AG04449 (cell line): ENCODE measurements around the gene LIMS1.
"Not testable (repeated sequence)": the region's sequence is repeated elsewhere in the genome, so short reads cannot be mapped to it uniquely, and the experiment has no call there.

Experiments
- CTCF ChIA-PET: fragments of 350-600 bp; formaldehyde crosslinking; extraction: SDS; loops from one replicate; lab custom pipeline; 2021; ENCODE audit warnings: antibody characterized with exemption; lab: Yijun Ruan, JAX
- POLR2A ChIA-PET: fragments of 400-600, 350-600 bp; formaldehyde crosslinking; extraction: SDS; loops from one replicate; lab custom pipeline; 2020; ENCODE audit warnings: antibody characterized with exemption, inconsistent platforms; lab: Yijun Ruan, JAX
- DNase-seq: peaks from one replicate; pipeline ENCODE4 v3.0.0-alpha.2; 2010; ENCODE audit warnings: low read depth, low spot score
- H3K4me3 ChIP-seq: 2 replicates; pipeline ENCODE4 v1.5.1; 2011; ENCODE audit warnings: low read depth, mild to moderate bottlenecking, control low read depth, low read length
- CTCF ChIP-seq: IDR thresholded peaks from one replicate; pipeline ENCODE4 v1.5.1; 2011; ENCODE audit warnings: mild to moderate bottlenecking, moderate library complexity, low read length, control low read depth, inconsistent platforms; ENCODE audit not compliant: insufficient read depth; ENCODE audit errors: missing control alignments

Gene LIMS1

GRCh38 chr2:108525258-108525657 lies 9.0 kb upstream of the LIMS1 start:
- CTCF ChIA-PET, H3K4me3 ChIP-seq, POLR2A ChIA-PET, DNase-seq: not testable (repeated sequence)

- ChIA-PET POLR2A (no interaction called here), CTCF (no interaction called here)
- no peak for TF ChIP-seq CTCF
- DNase-seq, result no peak
- H3K4me3 ChIP-seq, result no peak overlapping the region
Measured at GRCh38 chr2:108531674-108532055, 2.6 kb upstream of the LIMS1 start.

GRCh38 chr2:108534584-108535356 lies 500 bp downstream of the LIMS1 start:
- TF ChIP-seq CTCF, result no peak
- CTCF ChIA-PET, result interaction anchor here (1.8 to 2.3 kb wide), 2 partner anchors 9 to 50 kb away, joined by 7 to 10 read pairs; no protein-coding TSS in a partner anchor
- DNase-seq, result no peak

GRCh38 chr2:108535357-108535631 lies 1.0 kb downstream of the LIMS1 start:
- DNase-seq, result no peak
- POLR2A ChIA-PET, result interaction anchor here (0.6 to 1.3 kb wide), 6 partner anchors 14 to 85 kb away, joined by 3 to 8 read pairs (median 4); no protein-coding TSS in a partner anchor
- TF ChIP-seq CTCF, result no peak
- CTCF ChIA-PET, result interaction anchor here (1.8 to 2.3 kb wide), 2 partner anchors 8 to 49 kb away, joined by 7 to 10 read pairs; no protein-coding TSS in a partner anchor
- H3K4me3 ChIP-seq, result peak overlapping the region; percentile 69

More at GRCh38 chr2:108534584-108535356, 500 bp downstream of the LIMS1 start:
- peak overlapping the region; percentile 69 for H3K4me3 ChIP-seq
- POLR2A ChIA-PET, result interaction anchor here (0.8 to 1.5 kb wide), 6 partner anchors 14 to 60 kb away, joined by 3 to 10 read pairs (median 7); no protein-coding TSS in a partner anchor

GRCh38 chr2:108536133-108536780 lies 2.0 kb downstream of the LIMS1 start:
- H3K4me3 ChIP-seq, result peak overlapping the region; percentile 69
- POLR2A ChIA-PET, result interaction anchor here (0.6 kb wide), 1 partner anchor 84 kb away, joined by 3 read pairs; no protein-coding TSS in a partner anchor

GRCh38 chr2:108536911-108537310 lies 2.6 kb downstream of the LIMS1 start:
- CTCF ChIA-PET, result interaction anchor here (2.3 kb wide), 1 partner anchor 48 kb away, joined by 10 read pairs; no protein-coding TSS in a partner anchor

More at GRCh38 chr2:108536133-108536780, 2.0 kb downstream of the LIMS1 start:
- CTCF ChIA-PET, result interaction anchor here (2.3 kb wide), 1 partner anchor 48 kb away, joined by 10 read pairs; no protein-coding TSS in a partner anchor
- DNase-seq, result no peak
- no peak for TF ChIP-seq CTCF

More at GRCh38 chr2:108536911-108537310, 2.6 kb downstream of the LIMS1 start:
- POLR2A ChIA-PET, result no interaction called here
- DNase-seq, result no peak
- TF ChIP-seq CTCF, result no peak
- peak overlapping the region; percentile 30 for H3K4me3 ChIP-seq
